BLaER1 (cell line): ENCODE results near the gene MAF.
A peak's percentile ranks its signal among the peaks of the same experiment; 100 is the strongest.

Experiments used
- H3K27ac ChIP-seq: shearing (Covaris generic); formaldehyde crosslinking; 2 replicates; pipeline ENCODE4 v1.8.1; 2022
- H3K27me3 ChIP-seq: shearing (Covaris generic); formaldehyde crosslinking; 2 replicates; pipeline ENCODE4 v1.8.1; 2022
- H3K36me3 ChIP-seq: shearing (Covaris generic); formaldehyde crosslinking; 2 replicates; pipeline ENCODE4 v1.8.1; 2022
- H3K4me1 ChIP-seq: shearing (Covaris generic); formaldehyde crosslinking; 2 replicates; pipeline ENCODE4 v1.8.1; 2022
- H3K4me2 ChIP-seq: shearing (Covaris generic); formaldehyde crosslinking; 2 replicates; pipeline ENCODE4 v1.8.1; 2022
- H3K4me3 ChIP-seq: shearing (Covaris generic); formaldehyde crosslinking; 2 replicates; pipeline ENCODE4 v1.8.1; 2022
- H3K9ac ChIP-seq: shearing (Covaris generic); formaldehyde crosslinking; 2 replicates; pipeline ENCODE4 v1.8.1; 2022
- H3K9me3 ChIP-seq: shearing (Covaris generic); formaldehyde crosslinking; 2 replicates; pipeline ENCODE4 v1.8.1; 2022
- H4K20me1 ChIP-seq: shearing (Covaris generic); formaldehyde crosslinking; 2 replicates; pipeline ENCODE4 v1.8.1; 2022
- Cebpa-rat ChIP-seq: shearing (Covaris generic); IDR thresholded peaks from 2 replicates; pipeline ENCODE4 v1.8.1; 2022

The MAF gene

DNA sequence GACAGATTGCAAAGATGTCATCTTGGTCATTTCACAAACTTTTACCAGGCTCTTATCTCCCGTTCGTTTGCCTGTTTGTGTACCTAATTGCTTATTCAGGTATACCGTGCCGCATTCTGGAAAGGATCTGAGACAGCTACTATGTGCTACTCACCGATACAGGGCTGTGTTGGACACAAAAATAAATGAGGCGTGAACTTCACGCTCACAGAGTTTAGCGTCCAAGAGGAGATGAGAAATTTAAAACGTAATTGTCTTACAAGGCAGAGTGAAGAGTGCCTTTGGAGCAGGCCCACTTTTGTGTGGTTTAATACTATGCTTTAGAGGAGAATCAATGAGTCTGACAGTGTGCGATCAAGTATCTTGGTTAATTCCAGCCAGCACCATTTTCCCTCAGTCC is 26.7 kb downstream of the MAF start:
- H3K4me1 ChIP-seq, result peaks cover 9% of the 10 kb centered on the region
- no peaks in the 10 kb centered on the region for H3K36me3 ChIP-seq
- H4K20me1 ChIP-seq, result no peaks in the 10 kb centered on the region
- H3K4me3 ChIP-seq, result no peak overlapping the region
- no peak overlapping the region for H3K9ac ChIP-seq
- no peak overlapping the region for H3K27ac ChIP-seq
- H3K4me2 ChIP-seq, result no peak overlapping the region
- H3K27me3 ChIP-seq, result no peaks in the 10 kb centered on the region
- TF ChIP-seq Cebpa-rat, result no peak
- H3K9me3 ChIP-seq, result no peaks in the 10 kb centered on the region

DNA sequence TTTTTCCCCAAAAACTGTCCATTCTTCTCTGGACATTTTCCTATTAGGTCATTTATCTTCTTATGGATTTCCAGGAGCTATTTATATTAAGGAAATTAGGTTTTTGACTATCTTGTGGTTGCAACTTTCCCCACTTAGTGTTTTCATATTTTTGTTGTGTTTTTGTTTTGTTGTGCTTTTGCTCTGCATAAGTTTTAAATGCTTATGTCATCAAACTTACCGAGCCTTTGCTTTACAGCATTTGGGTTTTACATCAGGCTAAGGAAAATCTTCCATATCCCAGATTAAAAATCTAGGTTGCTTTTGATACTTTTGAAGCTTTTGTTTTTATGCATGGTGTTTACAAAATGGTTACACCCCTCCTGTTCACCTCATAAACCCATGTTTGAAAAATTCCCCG is 27.5 kb downstream of the MAF start:
- no peak overlapping the region for H3K9ac ChIP-seq
- no peak for TF ChIP-seq Cebpa-rat
- no peak overlapping the region for H3K4me3 ChIP-seq
- no peaks in the 10 kb centered on the region for H3K27me3 ChIP-seq
- no peak overlapping the region for H3K4me2 ChIP-seq
- H3K27ac ChIP-seq, result no peak overlapping the region
- no peaks in the 10 kb centered on the region for H3K9me3 ChIP-seq
- no peaks in the 10 kb centered on the region for H3K36me3 ChIP-seq
- H4K20me1 ChIP-seq, result no peaks in the 10 kb centered on the region
- peaks cover 9% of the 10 kb centered on the region for H3K4me1 ChIP-seq

DNA sequence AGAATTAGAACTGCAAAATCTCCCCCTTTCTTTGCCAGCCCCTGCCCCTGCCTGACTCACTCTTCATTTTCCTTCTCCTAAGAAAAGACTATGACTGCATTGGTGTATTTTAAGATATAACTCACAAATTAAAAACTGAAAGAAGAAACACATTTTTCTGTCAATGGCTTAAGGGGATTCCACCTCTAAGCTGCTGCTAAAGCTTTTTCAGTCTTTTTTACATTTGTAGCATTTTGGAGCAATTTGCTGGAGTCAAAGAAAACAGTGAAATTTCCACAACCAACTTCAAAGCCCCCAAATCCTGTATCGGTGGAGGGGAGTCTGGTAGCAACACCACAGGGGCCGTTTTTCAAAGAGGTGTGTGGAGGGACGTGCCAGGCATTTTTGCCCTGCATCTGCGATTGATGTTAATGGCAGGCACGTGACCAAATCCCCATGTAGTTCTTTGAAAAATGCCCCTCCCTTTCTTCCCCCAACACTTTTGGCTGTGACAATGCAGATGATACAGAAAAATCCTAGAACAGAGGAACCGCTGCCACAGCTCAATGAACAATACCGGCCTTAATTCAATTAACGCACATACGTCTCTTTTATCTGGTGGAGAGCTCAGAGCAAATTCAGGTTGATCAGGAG is 28.5 kb downstream of the MAF start:
- H3K9me3 ChIP-seq, result no peaks in the 10 kb centered on the region
- H3K36me3 ChIP-seq, result no peaks in the 10 kb centered on the region
- H3K9ac ChIP-seq, result no peak overlapping the region
- TF ChIP-seq Cebpa-rat, result no peak
- no peak overlapping the region for H3K4me2 ChIP-seq
- no peaks in the 10 kb centered on the region for H4K20me1 ChIP-seq
- no peak overlapping the region for H3K4me3 ChIP-seq
- H3K27me3 ChIP-seq, result no peaks in the 10 kb centered on the region
- peaks cover 9% of the 10 kb centered on the region for H3K4me1 ChIP-seq
- no peak overlapping the region for H3K27ac ChIP-seq

DNA sequence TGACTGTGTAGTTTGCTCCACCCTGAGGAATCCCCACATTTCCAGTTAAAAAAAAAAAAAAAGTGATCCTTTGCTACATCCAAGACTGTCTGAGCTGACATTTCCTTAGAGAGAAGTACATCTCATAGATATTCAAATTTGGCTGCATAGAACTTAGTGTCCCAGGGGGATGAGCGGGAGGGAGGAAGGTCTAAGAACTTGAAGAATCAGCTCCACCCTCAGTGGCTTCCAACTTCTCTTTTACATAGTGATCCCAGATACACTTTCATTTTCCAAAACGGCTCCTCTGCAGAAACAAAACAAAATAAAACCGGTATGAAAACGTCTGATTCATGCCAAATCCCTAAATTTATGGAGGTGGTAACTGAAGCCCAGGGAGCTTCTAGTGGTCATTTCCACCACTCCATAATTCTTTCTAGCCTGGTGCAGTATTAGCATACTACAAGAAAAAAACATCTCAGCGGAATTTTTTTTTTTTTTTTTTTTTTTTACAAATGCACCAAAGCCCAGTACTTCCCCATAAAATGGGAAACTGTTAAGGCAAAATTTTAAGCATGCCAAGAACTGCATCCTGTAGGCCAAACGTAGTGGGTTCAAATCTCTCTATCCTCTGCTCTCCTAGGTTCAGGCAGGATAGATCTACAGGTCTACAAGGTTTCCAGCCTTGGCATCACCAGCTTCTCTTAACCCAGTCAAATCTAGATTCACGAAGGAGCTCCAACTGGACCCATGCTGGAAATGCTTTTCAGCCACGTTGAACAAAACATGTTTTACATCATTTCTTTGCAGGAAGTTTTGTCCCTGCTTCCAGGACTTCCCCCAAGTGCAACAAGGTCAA is 29.3 kb downstream of the MAF start:
- Histone ChIP-seq H3K9ac (no peak overlapping the region), H3K36me3 (no peaks in the 10 kb centered on the region), H3K27ac (no peak overlapping the region), H3K4me2 (peak overlapping the region; percentile 40), H4K20me1 (no peaks in the 10 kb centered on the region), H3K4me1 (peaks cover 9% of the 10 kb centered on the region), H3K9me3 (no peaks in the 10 kb centered on the region), H3K4me3 (no peak overlapping the region), H3K27me3 (no peaks in the 10 kb centered on the region)
- TF ChIP-seq Cebpa-rat, result no peak

DNA sequence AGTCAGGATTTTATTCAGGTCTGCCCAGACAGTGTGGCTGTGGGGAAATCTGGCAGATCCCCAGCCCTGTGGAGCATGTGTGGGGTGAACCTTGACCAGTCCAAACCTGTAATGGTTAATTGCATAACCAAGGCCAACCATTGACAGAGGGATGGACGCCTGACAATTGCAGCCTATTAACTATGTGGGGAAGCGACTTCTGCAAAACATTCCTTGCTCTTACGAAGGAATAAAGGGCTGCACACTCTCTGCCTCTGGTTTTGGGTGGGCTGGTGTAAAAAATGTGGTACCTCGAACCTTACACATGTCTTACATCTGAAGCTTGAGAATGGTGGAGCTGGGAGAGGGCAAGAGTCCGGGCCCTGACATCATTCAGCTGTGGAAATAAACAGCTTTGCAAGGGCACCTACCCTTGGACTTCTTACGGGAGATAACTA is 35.8 kb downstream of the MAF start:
- H3K27ac ChIP-seq, result no peak overlapping the region
- TF ChIP-seq Cebpa-rat, result no peak
- no peaks in the 10 kb centered on the region for H3K36me3 ChIP-seq
- no peaks in the 10 kb centered on the region for H4K20me1 ChIP-seq
- H3K4me1 ChIP-seq, result no peaks in the 10 kb centered on the region
- no peak overlapping the region for H3K4me2 ChIP-seq
- H3K4me3 ChIP-seq, result no peak overlapping the region
- no peaks in the 10 kb centered on the region for H3K27me3 ChIP-seq
- H3K9me3 ChIP-seq, result no peaks in the 10 kb centered on the region
- no peak overlapping the region for H3K9ac ChIP-seq

DNA sequence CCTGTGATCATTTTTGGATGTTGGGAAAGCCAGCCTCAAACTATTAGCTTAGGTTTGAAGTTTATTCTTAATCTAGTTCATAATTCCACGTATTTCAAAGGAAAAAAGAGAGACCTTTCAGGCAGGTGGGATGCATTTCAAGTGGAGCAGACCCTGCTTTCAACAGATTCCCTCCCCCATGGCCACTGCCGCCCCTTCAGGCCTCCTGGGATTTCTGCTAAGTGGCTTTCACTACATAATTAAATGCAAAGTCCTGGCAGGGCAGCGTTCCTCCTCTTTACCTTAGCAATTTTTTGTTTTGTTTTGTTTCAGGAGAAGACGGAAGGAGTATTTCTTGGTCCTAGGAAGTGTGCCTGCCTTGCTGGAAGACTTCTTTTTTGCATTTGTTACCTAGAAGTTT is 36.6 kb downstream of the MAF start:
- H4K20me1 ChIP-seq, result no peaks in the 10 kb centered on the region
- H3K4me1 ChIP-seq, result no peaks in the 10 kb centered on the region
- H3K9ac ChIP-seq, result no peak overlapping the region
- no peaks in the 10 kb centered on the region for H3K9me3 ChIP-seq
- no peak for TF ChIP-seq Cebpa-rat
- H3K27ac ChIP-seq, result no peak overlapping the region
- H3K36me3 ChIP-seq, result no peaks in the 10 kb centered on the region
- H3K4me2 ChIP-seq, result no peak overlapping the region
- H3K4me3 ChIP-seq, result no peak overlapping the region
- no peaks in the 10 kb centered on the region for H3K27me3 ChIP-seq

DNA sequence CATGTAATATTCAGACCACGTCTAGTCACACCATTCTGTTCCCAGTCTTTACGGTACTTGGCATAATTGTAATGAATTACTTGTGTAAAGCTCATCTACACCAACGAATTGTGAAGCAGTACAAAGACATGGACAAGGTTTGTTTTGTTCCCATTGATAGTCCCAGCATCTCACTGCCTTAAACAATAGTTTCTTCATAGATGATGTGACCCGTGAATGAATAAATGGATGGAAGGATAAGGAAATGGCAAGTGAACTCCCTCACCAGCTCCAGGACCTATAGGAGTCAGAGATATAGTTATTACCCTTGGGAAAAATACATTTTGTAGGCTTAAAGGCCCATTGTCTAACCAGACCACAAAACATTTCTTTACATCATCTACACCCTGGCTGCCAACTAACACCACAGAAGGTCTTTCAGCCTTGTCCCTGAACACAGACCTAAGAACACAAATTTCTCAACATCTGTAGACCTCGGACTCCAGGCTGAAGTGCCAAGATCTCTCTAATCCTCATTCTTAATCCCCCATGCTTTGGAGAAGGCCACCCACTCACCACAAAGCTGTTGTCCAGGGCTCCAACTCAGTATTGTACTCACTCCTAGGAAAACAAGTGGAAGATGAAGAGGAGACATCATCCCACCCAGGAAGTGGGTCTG is 38.2 kb downstream of the MAF start:
- H3K4me2 ChIP-seq, result no peak overlapping the region
- no peaks in the 10 kb centered on the region for H3K9me3 ChIP-seq
- H3K27me3 ChIP-seq, result no peaks in the 10 kb centered on the region
- H3K9ac ChIP-seq, result no peak overlapping the region
- no peak overlapping the region for H3K27ac ChIP-seq
- no peaks in the 10 kb centered on the region for H3K4me1 ChIP-seq
- no peaks in the 10 kb centered on the region for H4K20me1 ChIP-seq
- TF ChIP-seq Cebpa-rat, result no peak
- no peaks in the 10 kb centered on the region for H3K36me3 ChIP-seq
- no peak overlapping the region for H3K4me3 ChIP-seq

DNA sequence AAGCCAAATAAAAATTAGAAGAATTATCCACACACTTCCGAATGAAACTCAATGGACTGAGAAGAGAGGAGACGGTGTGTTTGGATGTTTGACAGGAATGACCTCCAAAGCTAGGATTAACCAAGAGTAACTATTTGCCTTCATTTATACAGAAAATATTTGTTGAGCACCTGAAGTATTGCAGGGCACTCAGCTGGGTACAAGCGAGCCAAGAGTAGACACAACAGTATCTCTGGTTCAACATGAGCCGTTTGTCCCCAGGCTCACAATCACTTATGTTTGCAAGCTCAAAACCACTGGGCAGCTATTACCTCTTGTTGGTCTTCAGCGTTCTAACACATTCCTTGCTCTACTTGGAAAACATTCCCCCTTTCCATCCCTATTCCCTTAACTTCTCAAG is 38.8 kb downstream of the MAF start:
- no peaks in the 10 kb centered on the region for H3K9me3 ChIP-seq
- H3K27me3 ChIP-seq, result no peaks in the 10 kb centered on the region
- no peak for TF ChIP-seq Cebpa-rat
- H3K9ac ChIP-seq, result no peak overlapping the region
- no peak overlapping the region for H3K27ac ChIP-seq
- H3K4me3 ChIP-seq, result no peak overlapping the region
- H3K4me1 ChIP-seq, result no peaks in the 10 kb centered on the region
- no peak overlapping the region for H3K4me2 ChIP-seq
- H4K20me1 ChIP-seq, result no peaks in the 10 kb centered on the region
- no peaks in the 10 kb centered on the region for H3K36me3 ChIP-seq

DNA sequence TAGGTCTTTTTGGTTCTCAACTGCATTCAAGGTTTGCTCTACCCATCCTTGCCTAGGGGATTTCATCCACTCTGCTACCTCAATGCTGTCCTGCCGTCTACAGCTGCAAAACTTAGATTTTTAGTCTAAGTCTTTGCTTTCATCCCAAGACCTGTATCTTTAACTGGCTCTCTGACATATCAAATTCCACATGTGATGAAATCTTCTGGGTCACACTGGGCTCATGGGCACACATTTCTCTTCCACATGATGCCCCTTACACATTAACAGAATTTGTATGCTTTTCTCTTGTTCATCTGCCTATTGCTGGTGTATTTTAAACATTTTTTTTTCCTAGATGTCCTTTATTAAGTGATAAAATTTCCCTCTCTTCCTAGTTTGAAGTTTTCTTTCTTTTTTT is 39.6 kb downstream of the MAF start:
- no peaks in the 10 kb centered on the region for H3K27me3 ChIP-seq
- H3K4me3 ChIP-seq, result no peak overlapping the region
- no peaks in the 10 kb centered on the region for H3K4me1 ChIP-seq
- no peak overlapping the region for H3K9ac ChIP-seq
- peaks cover 3% of the 10 kb centered on the region; the same call in 1 of the 2 replicates for H3K9me3 ChIP-seq
- no peak for TF ChIP-seq Cebpa-rat
- H3K27ac ChIP-seq, result no peak overlapping the region
- no peaks in the 10 kb centered on the region for H4K20me1 ChIP-seq
- H3K36me3 ChIP-seq, result no peaks in the 10 kb centered on the region
- no peak overlapping the region for H3K4me2 ChIP-seq

DNA sequence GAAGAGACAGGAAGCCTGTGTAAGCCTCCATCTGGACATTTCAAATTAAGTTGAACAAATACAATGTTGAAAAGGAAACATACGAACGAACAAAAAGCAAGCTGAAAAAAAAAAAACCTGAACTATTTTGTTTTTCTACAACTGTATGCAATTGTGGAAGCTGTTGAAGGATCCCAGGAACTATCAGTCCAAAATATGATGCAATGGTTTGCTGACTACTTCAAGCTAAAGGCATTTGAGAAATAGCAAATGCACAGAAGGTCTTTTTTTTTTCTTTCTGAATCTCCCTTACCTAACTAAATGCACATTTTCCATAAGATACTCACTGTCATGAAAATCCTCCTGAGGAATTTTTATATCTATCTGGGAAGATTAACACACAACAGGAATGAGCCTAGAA is 40.2 kb downstream of the MAF start:
- H3K9me3 ChIP-seq, result peaks cover 3% of the 10 kb centered on the region; the same call in 1 of the 2 replicates
- H3K27me3 ChIP-seq, result no peaks in the 10 kb centered on the region
- no peak overlapping the region for H3K27ac ChIP-seq
- TF ChIP-seq Cebpa-rat, result no peak
- H3K4me2 ChIP-seq, result no peak overlapping the region
- H3K4me3 ChIP-seq, result no peak overlapping the region
- no peak overlapping the region for H3K9ac ChIP-seq
- H3K4me1 ChIP-seq, result no peaks in the 10 kb centered on the region
- no peaks in the 10 kb centered on the region for H4K20me1 ChIP-seq
- H3K36me3 ChIP-seq, result no peaks in the 10 kb centered on the region
